T-helper 1 cell treated with Interleukin-12 subunit alpha and Interleukin-12 subunit beta and Interleukin-4 antibody, amounts not matched to agents 30 ng/mL and 1 ng/mL, for 36 hours (primary cell): ENCODE results near the gene TRIM16. TPM values are rescaled to one million over a fixed set of nuclear protein-coding genes. Genes with fewer than 3 reads are reported as not detected.
"Not testable (repeated sequence)": the region's sequence is repeated elsewhere in the genome, so short reads cannot be mapped to it uniquely, and the experiment has no call there.

Experiments
- intact Hi-C: fragments of 100-400 bp; cut with micrococcal nuclease; formaldehyde crosslinking; loops from one replicate; pipeline ENCODE4 v1.15.1; 2024
- total RNA-seq: library from RNA; stranded (reverse); gene quantifications from 2 replicates; pipeline ENCODE4 v1.2.3, GENCODE V29; 2022

Gene TRIM16
- 51.3 and 52.2 TPM in 2 replicates for total RNA-seq

- intact Hi-C loops: loop anchor here (1.0 kb wide), 2 partner anchors 15 to 33 kb away; partner anchors contain the start of gene ZNF286A
Observed at GRCh38 chr17:15683824-15684478, at the start of gene TRIM16. Gene TRIM16, minus strand, starts transcription at chr17:15684311. Its CDS starts 32,702 bp downstream, at chr17:15651609.

GRCh38 chr17:15733174-15733789 lies 49.2 kb upstream of the TRIM16 start:
- intact Hi-C loops: not testable (repeated sequence)

GRCh38 chr17:15731900-15732299 lies 47.8 kb upstream of the TRIM16 start, which contains the start of gene TBC1D26:
Gene TBC1D26, plus strand, starts transcription at chr17:15732283. Its CDS starts 3,066 bp downstream, at chr17:15735349.
- intact Hi-C loops: not testable (repeated sequence)

- intact Hi-C loops: not testable (repeated sequence)
Observed at GRCh38 chr17:15730535-15730934, 46.4 kb upstream of the TRIM16 start.

GRCh38 chr17:15716601-15717563 lies 32.8 kb upstream of the TRIM16 start:
- intact Hi-C loops: not testable (repeated sequence)

- intact Hi-C loops: not testable (repeated sequence)
Observed at GRCh38 chr17:15708879-15709278, 24.8 kb upstream of the TRIM16 start.

GRCh38 chr17:15704813-15705212 lies 20.7 kb upstream of the TRIM16 start:
- intact Hi-C loops: not testable (repeated sequence)

GRCh38 chr17:15704239-15704638 lies 20.1 kb upstream of the TRIM16 start:
- intact Hi-C loops: not testable (repeated sequence)

- intact Hi-C loops: loop anchor here (1.0 kb wide), 1 partner anchor 16 kb away; the partner anchor contains the start of gene TRIM16
Observed at GRCh38 chr17:15699937-15700336, 15.8 kb upstream of the TRIM16 start.

GRCh38 chr17:15699413-15699924 lies 15.4 kb upstream of the TRIM16 start, which contains the start of gene ZNF286A:
Gene ZNF286A, plus strand, starts transcription at chr17:15699752. Its CDS starts 578 bp downstream, at chr17:15700330.
- intact Hi-C loops: loop anchor here (1.0 kb wide), 1 partner anchor 15 kb away; the partner anchor contains the start of gene TRIM16

- intact Hi-C loops: loop anchor here (1.0 kb wide), 1 partner anchor 15 kb away; the partner anchor contains the start of gene TRIM16
Observed at GRCh38 chr17:15698967-15699366, 14.9 kb upstream of the TRIM16 start.

- intact Hi-C loops: not testable (repeated sequence)
Observed at GRCh38 chr17:15687494-15687893, 3.4 kb upstream of the TRIM16 start.

- intact Hi-C loops: not testable (repeated sequence)
Observed at GRCh38 chr17:15683135-15683534, 976 bp downstream of the TRIM16 start.

GRCh38 chr17:15675991-15676390 lies 8.1 kb downstream of the TRIM16 start:
- intact Hi-C loops: not testable (repeated sequence)

GRCh38 chr17:15674640-15675039 lies 9.5 kb downstream of the TRIM16 start:
- intact Hi-C loops: not testable (repeated sequence)

- intact Hi-C loops: not testable (repeated sequence)
Observed at GRCh38 chr17:15669526-15669925, 14.6 kb downstream of the TRIM16 start.

- intact Hi-C loops: no loop called here
Observed at GRCh38 chr17:15663691-15664090, 20.4 kb downstream of the TRIM16 start.

GRCh38 chr17:15663176-15663575 lies 20.9 kb downstream of the TRIM16 start:
- intact Hi-C loops: no loop called here

GRCh38 chr17:15662681-15663080 lies 21.4 kb downstream of the TRIM16 start:
- intact Hi-C loops: no loop called here

- intact Hi-C loops: no loop called here
Observed at GRCh38 chr17:15660077-15660476, 24.0 kb downstream of the TRIM16 start.

GRCh38 chr17:15659663-15660062 lies 24.4 kb downstream of the TRIM16 start:
- intact Hi-C loops: no loop called here
